SK-N-MC (cell line): ENCODE measurements around the gene ABTB2.
A peak's percentile ranks its signal among the peaks of the same experiment; 100 is the strongest.

Experiments
- DNase-seq: peaks from one replicate; pipeline ENCODE4 v3.0.0-alpha.2; 2011; ENCODE audit warnings: low read depth, low spot score
- H3K27ac ChIP-seq: fragments of 200-600 bp; sonication (generic); 2 replicates; pipeline ENCODE4 v1.5.1; 2016; ENCODE audit warnings: mixed run types
- H3K36me3 ChIP-seq: fragments of 200-600 bp; sonication (generic); 2 replicates; pipeline ENCODE4 v1.6.1; 2017; ENCODE audit warnings: antibody characterized with exemption, low read length, mixed read lengths; ENCODE audit not compliant: insufficient read depth
- H3K4me3 ChIP-seq: fragments of 200-600 bp; sonication (generic); 2 replicates; pipeline ENCODE4 v1.5.1; 2016
- H3K9ac ChIP-seq: fragments of 200-600 bp; sonication (generic); 2 replicates; pipeline ENCODE4 v1.8.0; 2017; ENCODE audit warnings: mixed run types, mixed read lengths; ENCODE audit not compliant: insufficient read length
- H3K9me3 ChIP-seq: fragments of 200-600 bp; sonication (generic); 2 replicates; pipeline ENCODE4 v1.6.1; 2017; ENCODE audit warnings: low read depth, mild to moderate bottlenecking, antibody characterized with exemption, low read length, moderate library complexity, mixed read lengths
- EZH2 ChIP-seq: fragments of 200-600 bp; sonication (generic); IDR thresholded peaks from one replicate; pipeline ENCODE4 v1.6.1; 2017; ENCODE audit warnings: antibody characterized with exemption
- FOXP2 ChIP-seq: optimal IDR thresholded peaks from 2 replicates; pipeline ENCODE3; 2011; ENCODE audit warnings: mild to moderate bottlenecking, moderate library complexity; ENCODE audit not compliant: insufficient read depth; ENCODE audit errors: extremely low read length, control extremely low read depth
- POLR2AphosphoS5 ChIP-seq: IDR thresholded peaks from 2 replicates; pipeline ENCODE4 v1.6.1; 2012; ENCODE audit warnings: mild to moderate bottlenecking, low read depth, low read length, borderline replicate concordance

Gene ABTB2

GRCh38 chr11:34218067-34218466, 139.7 kb downstream of the ABTB2 start:
- H3K27ac ChIP-seq = no peak overlapping the region
- no peak overlapping the region for H3K4me3 ChIP-seq
- H3K9me3 ChIP-seq = no peaks in the 10 kb centered on the region
- no peak overlapping the region for H3K9ac ChIP-seq
- TF ChIP-seq POLR2AphosphoS5 (no peak), FOXP2 (no peak), EZH2 (no peak)
- H3K36me3 ChIP-seq = no peaks in the 10 kb centered on the region
- DNase-seq = no peak

DNA sequence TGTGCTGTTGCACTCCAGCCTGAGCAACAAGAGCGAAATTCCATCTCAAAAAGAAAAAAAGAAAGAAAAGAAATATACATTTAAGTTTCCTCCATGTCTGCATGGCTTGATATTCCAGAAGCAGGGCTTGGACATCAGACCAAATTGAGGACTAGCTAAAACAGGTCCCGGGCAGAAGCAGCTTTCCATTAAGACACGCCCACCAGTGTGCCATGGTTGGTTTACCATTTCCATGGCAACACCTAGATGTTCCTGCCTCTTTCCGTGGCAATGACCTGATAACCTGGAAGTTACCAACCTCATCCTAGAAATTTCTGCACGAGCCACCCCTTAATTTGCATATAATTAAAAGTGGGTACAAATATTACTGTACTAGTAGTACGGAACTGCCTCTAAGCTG, 141.1 kb downstream of the ABTB2 start:
- TF ChIP-seq FOXP2 (no peak), POLR2AphosphoS5 (no peak), EZH2 (no peak)
- no peaks in the 10 kb centered on the region for H3K9me3 ChIP-seq
- no peak overlapping the region for H3K27ac ChIP-seq
- DNase-seq = no peak
- no peaks in the 10 kb centered on the region for H3K36me3 ChIP-seq
- H3K9ac ChIP-seq = no peak overlapping the region
- H3K4me3 ChIP-seq = no peak overlapping the region

DNA sequence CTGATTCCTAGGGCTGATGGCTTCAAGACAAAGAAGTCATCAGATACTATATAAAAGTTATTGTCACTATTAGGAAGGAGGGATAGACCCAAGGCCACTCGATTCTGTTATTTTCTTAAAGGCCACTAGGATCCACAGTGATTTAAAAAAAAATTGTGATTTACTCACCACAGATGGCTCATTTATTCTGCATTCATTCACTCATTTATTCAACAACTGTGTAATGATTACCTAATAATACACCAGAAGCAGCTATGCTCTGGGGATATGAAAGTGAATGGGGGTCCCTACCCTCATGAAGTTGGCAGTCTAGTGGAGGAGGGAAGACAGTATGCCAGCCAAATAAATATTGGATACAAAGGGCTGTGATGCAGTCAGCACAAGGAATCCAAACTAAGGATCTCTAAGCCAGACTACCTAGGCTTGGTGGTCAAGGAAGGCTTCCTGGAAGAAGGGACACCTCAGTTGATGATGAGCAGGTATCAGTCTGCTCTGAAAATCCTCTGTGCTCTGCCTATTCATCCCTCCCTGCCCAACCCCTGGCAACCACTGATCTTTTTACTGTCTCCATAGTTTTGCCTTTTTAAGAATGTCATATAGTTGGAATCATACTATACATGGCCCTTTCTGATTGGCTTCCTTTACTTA, 141.9 kb downstream of the ABTB2 start:
- Histone ChIP-seq H3K27ac (no peak overlapping the region), H3K36me3 (no peaks in the 10 kb centered on the region)

GRCh38 chr11:34214961-34215805, 142.6 kb downstream of the ABTB2 start:
- TF ChIP-seq EZH2 (no peak), FOXP2 (no peak), POLR2AphosphoS5 (no peak)
- Histone ChIP-seq H3K9ac (no peak overlapping the region), H3K27ac (no peak overlapping the region), H3K9me3 (no peaks in the 10 kb centered on the region), H3K36me3 (no peaks in the 10 kb centered on the region), H3K4me3 (no peak overlapping the region)
- no peak for DNase-seq

More for the DNA sequence above, 141.9 kb downstream of the ABTB2 start:
- TF ChIP-seq FOXP2 = no peak
- no peak for TF ChIP-seq EZH2
- no peak for TF ChIP-seq POLR2AphosphoS5
- DNase-seq = no peak
- no peak overlapping the region for H3K4me3 ChIP-seq
- no peaks in the 10 kb centered on the region for H3K9me3 ChIP-seq
- no peak overlapping the region for H3K9ac ChIP-seq

GRCh38 chr11:34213366-34213765, 144.4 kb downstream of the ABTB2 start:
- no peak for TF ChIP-seq POLR2AphosphoS5
- TF ChIP-seq EZH2 = no peak
- no peak for DNase-seq
- Histone ChIP-seq H3K36me3 (no peaks in the 10 kb centered on the region), H3K9me3 (no peaks in the 10 kb centered on the region), H3K27ac (no peak overlapping the region), H3K9ac (no peak overlapping the region), H3K4me3 (no peak overlapping the region)

DNA sequence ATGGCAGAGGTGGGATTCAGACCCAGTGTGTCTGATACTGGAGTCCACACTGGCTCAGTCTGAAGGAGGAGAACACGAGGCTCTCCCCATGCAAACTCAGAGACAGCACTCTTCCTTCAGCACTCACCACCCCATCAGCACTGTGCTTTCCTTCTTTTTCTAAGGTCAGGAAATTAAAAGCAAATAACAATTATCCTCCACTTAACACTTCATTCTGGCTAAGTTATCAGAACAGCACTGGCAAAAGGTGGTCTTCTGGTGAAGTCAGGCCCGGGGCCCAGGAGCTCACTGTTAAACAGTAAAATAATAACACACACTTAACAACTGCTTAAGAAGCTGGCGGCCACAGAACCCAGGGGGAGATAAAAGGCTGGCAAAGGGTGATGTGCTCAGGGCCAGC, 145.2 kb downstream of the ABTB2 start:
- DNase-seq = no peak
- TF ChIP-seq POLR2AphosphoS5 = no peak
- Histone ChIP-seq H3K36me3 (no peaks in the 10 kb centered on the region), H3K9ac (no peak overlapping the region), H3K9me3 (no peaks in the 10 kb centered on the region), H3K27ac (no peak overlapping the region), H3K4me3 (no peak overlapping the region)

GRCh38 chr11:34209809-34210208, 148.0 kb downstream of the ABTB2 start:
- H3K27ac ChIP-seq = no peak overlapping the region
- H3K9me3 ChIP-seq = no peaks in the 10 kb centered on the region
- H3K4me3 ChIP-seq = no peak overlapping the region
- TF ChIP-seq FOXP2 (no peak), EZH2 (no peak), POLR2AphosphoS5 (no peak)
- H3K9ac ChIP-seq = no peak overlapping the region
- no peaks in the 10 kb centered on the region for H3K36me3 ChIP-seq
- no peak for DNase-seq

DNA sequence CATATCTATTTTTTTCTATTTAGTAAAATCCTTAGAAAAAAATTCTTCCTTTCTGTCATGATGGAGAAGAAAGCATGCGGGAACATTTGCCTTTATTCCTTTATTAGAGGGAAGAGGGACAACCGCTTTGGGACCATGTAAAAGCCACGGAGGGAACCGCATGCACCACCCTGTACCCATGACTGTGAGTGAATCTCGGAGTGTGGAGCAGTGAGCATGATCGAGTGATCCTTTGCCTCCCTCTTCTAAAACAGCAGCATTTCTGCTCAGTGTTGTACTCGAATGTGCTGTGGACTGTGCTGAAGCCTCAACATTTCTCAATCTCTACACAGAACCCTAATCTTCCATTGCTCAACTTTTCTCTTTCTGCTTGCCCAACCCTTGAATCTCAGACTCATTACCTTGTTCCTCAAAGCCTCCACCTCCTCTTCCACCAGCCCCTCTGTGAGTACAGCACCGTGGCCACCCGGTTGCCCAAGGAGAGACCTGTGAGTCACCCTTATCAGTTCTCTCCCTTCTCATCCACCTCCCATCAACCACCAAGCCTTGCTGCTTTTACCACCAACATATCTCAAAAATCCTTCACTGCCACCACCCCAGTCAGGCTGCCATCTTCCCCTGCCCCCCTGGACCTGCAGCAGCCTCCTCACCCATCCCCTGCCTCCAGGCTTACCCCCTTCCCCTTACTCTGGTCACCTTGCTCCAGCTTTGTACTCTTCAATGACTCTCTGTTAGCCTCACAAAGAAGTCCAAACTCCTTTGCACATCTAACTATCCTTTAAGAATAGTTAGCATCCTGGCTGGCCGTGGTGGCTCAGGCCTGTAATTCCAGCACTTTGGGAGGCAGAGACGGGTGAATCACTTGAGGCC, 149.3 kb downstream of the ABTB2 start:
- H3K36me3 ChIP-seq = peaks cover 7% of the 10 kb centered on the region; the same call in 1 of the 2 replicates
- no peak overlapping the region for H3K9ac ChIP-seq
- TF ChIP-seq EZH2 (no peak), FOXP2 (no peak), POLR2AphosphoS5 (no peak)
- no peak overlapping the region for H3K4me3 ChIP-seq
- DNase-seq = no peak
- H3K27ac ChIP-seq = peak overlapping the region; percentile 34
- H3K9me3 ChIP-seq = no peaks in the 10 kb centered on the region
